NCI-H524 treated with DMSO at 0.1 percent for 48 hours (cell line): ENCODE data around the gene TTLL3.

Experiments used
- DNase-seq: peaks from one replicate; lab custom pipeline; 2025; lab: John Stamatoyannopoulos, UW

The TTLL3 gene

GRCh38 chr3:9807981-9808344, 2.1 kb upstream of the TTLL3 start:
- no peak for DNase-seq

- DNase-seq: no peak
Observed at GRCh38 chr3:9808345-9809037, 1.6 kb upstream of the TTLL3 start.

GRCh38 chr3:9809239-9809614, 835 bp upstream of the TTLL3 start:
- DNase-seq: peak; percentile 16

- DNase-seq: no peak
Observed at GRCh38 chr3:9810433-9810770, 340 bp downstream of the TTLL3 start.

GRCh38 chr3:9810846-9811245, 784 bp downstream of the TTLL3 start:
- no peak for DNase-seq

- no peak for DNase-seq
Observed at GRCh38 chr3:9812870-9813483, 2.9 kb downstream of the TTLL3 start.

- DNase-seq: no peak
Observed at GRCh38 chr3:9815986-9816385, 5.9 kb downstream of the TTLL3 start.

GRCh38 chr3:9817436-9817835, 7.4 kb downstream of the TTLL3 start:
- no peak for DNase-seq

GRCh38 chr3:9818666-9819335, 8.7 kb downstream of the TTLL3 start:
- DNase-seq: no peak

- no peak for DNase-seq
Observed at GRCh38 chr3:9820543-9820942, 10.5 kb downstream of the TTLL3 start.

GRCh38 chr3:9820946-9821345, 10.9 kb downstream of the TTLL3 start:
- no peak for DNase-seq

GRCh38 chr3:9825451-9826040, 15.5 kb downstream of the TTLL3 start:
- no peak for DNase-seq

- no peak for DNase-seq
Observed at GRCh38 chr3:9826815-9827573, 16.9 kb downstream of the TTLL3 start.

GRCh38 chr3:9828801-9829755, 19.0 kb downstream of the TTLL3 start:
- no peak for DNase-seq

- no peak for DNase-seq
Observed at GRCh38 chr3:9831253-9831652, 21.2 kb downstream of the TTLL3 start.

- DNase-seq: no peak
Observed at GRCh38 chr3:9833078-9833477, 23.0 kb downstream of the TTLL3 start.

- no peak for DNase-seq
Observed at GRCh38 chr3:9834520-9835380, 24.7 kb downstream of the TTLL3 start.

GRCh38 chr3:9837701-9838582, 27.9 kb downstream of the TTLL3 start:
- no peak for DNase-seq

GRCh38 chr3:9838856-9839255, 28.8 kb downstream of the TTLL3 start:
- no peak for DNase-seq
